ENCODE results near the gene ABCA7.

The ABCA7 gene

DNA sequence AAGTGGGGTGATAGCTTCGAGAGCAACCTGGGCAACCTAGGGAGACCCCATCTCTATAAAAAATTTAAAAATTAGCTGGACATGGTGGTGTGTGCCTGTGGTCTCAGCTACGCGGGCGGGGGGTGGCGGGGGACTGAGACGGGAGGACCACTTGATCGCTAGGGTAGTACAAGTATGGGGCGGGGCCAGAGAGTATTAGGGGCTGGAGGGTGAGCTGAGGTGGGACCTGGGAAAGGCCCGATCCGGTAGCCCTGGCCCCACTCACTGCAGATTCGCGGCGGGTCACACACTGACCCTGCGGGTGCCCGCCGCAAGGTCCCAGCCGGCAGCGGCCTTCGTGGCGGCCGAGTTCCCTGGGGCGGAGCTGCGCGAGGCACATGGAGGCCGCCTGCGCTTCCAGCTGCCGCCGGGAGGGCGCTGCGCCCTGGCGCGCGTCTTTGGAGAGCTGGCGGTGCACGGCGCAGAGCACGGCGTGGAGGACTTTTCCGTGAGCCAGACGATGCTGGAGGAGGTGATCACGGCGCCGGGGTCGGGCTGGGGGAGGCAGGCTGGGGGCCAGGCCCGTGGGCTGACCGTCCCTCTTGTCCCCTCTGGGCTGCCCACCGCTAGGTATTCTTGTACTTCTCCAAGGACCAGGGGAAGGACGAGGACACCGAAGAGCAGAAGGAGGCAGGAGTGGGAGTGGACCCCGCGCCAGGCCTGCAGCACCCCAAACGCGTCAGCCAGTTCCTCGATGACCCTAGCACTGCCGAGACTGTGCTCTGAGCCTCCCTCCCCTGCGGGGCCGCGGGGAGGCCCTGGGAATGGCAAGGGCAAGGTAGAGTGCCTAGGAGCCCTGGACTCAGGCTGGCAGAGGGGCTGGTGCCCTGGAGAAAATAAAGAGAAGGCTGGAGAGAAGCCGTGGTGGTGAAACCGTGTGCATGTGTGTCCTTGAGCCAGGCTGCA, 25.0 kb downstream of the ABCA7 start:
- TF ChIP-seq, protein P1, sequence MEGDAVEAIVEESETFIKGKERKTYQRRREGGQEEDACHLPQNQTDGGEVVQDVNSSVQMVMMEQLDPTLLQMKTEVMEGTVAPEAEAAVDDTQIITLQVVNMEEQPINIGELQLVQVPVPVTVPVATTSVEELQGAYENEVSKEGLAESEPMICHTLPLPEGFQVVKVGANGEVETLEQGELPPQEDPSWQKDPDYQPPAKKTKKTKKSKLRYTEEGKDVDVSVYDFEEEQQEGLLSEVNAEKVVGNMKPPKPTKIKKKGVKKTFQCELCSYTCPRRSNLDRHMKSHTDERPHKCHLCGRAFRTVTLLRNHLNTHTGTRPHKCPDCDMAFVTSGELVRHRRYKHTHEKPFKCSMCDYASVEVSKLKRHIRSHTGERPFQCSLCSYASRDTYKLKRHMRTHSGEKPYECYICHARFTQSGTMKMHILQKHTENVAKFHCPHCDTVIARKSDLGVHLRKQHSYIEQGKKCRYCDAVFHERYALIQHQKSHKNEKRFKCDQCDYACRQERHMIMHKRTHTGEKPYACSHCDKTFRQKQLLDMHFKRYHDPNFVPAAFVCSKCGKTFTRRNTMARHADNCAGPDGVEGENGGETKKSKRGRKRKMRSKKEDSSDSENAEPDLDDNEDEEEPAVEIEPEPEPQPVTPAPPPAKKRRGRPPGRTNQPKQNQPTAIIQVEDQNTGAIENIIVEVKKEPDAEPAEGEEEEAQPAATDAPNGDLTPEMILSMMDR (IDR thresholded peaks at IDR 0.05; ENCODE audit: low read depth, low read length): peak; percentile 57
- no peak for DNase-seq (ENCODE audit: extremely low read depth, low read depth)

GRCh38 chr19:1065606-1066109, 25.8 kb downstream of the ABCA7 start:
- TF ChIP-seq, protein P1 (IDR thresholded peaks at IDR 0.05; ENCODE audit: low read depth, low read length): no peak
- no peak for DNase-seq (ENCODE audit: extremely low read depth, low read depth)

GRCh38 chr19:1066251-1066747, 26.4 kb downstream of the ABCA7 start:
- DNase-seq (ENCODE audit: extremely low read depth, low read depth): no peak
- TF ChIP-seq, protein P1 (IDR thresholded peaks at IDR 0.05; ENCODE audit: low read depth, low read length): no peak

DNA sequence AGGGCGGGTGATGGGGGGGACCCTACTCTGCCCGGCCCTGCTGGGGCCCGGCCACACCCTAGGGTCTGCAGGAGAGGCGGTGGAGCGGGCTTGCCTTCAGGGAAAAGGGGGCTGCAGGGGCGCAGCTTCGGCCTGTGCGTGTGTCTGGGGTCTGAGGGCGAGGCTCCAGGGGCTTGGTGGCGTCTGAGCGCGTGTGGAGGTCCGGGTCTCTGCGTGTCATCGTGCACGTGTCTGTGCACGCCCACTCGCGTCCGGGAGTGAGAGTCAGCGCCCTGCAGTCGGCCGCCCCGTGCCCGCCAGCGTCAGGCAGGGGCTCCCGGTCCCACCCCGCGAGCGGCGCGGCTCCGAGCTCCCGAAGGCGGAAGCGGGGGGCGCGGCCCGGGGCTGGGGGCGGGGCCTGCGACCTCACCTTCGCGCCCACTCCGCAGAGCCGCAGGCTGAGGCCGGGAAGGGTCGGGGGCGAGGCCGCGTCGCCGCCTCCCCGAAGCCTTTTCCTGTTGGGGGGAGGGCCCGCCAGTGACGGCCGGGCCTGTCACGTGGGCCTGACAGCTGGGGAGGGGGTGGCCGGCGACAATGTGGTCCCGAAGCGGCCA, 26.9 kb downstream of the ABCA7 start, which contains the start of gene ARHGAP45:
Gene ARHGAP45 (plus strand): TSS at position 420 of the 593 bp plus-strand sequence. CDS start 239 bp downstream, outside the sequence.
- no peak for DNase-seq (ENCODE audit: extremely low read depth, low read depth)
- TF ChIP-seq, protein P1 (IDR thresholded peaks at IDR 0.05; ENCODE audit: low read depth, low read length): no peak

DNA sequence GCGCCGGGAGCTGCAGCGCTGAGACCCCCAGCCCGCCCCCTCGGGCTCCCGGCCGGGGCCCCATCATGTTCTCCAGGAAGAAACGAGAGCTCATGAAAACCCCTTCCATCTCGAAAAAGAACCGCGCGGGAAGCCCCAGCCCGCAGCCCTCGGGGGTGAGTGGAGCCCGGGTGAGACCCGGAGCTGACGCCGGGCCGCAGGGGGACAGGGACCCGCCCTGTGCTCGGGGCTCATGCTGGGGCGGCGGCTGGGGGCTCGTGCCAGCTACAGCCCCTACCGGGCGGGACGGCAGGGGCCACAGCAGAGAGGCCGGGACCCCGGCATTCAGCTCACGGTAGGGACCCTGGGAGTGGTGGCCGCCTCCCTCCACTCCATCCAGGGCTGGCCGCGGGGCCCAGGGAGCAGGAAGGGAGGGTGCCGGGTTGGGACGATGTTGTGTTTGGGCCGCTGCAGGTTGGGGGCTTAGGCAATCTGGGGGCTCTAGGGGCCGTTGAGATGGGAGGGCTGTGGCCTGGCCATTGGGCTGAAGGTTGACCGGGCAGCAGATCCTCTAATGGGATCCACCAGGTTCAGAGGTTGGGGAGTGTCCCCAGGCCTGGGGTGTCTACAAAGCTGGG, 27.5 kb downstream of the ABCA7 start:
- DNase-seq (ENCODE audit: extremely low read depth, low read depth): no peak
- TF ChIP-seq, protein P1 (IDR thresholded peaks at IDR 0.05; ENCODE audit: low read depth, low read length): no peak

GRCh38 chr19:1068009-1069001, 28.4 kb downstream of the ABCA7 start:
- TF ChIP-seq, protein P1 (IDR thresholded peaks at IDR 0.05; ENCODE audit: low read depth, low read length): no peak
- no peak for DNase-seq (ENCODE audit: extremely low read depth, low read depth)

Data from AG09319 (cell line).